Activated CD8-positive, alpha-beta memory T cell treated with anti-CD3 and anti-CD28 coated beads, Interleukin-2, amount 50 U/mL, for 1 hour (primary cell): ENCODE results near the gene OSGEPL1.
"Not testable (repeated sequence)": the region's sequence is repeated elsewhere in the genome, so short reads cannot be mapped to it uniquely, and the experiment has no call there.

Experiments
- DNase-seq: peaks from one replicate; pipeline ENCODE4 v3.0.0-alpha.2; 2020; ENCODE audit errors: extremely low read depth

The OSGEPL1 gene, protein sequence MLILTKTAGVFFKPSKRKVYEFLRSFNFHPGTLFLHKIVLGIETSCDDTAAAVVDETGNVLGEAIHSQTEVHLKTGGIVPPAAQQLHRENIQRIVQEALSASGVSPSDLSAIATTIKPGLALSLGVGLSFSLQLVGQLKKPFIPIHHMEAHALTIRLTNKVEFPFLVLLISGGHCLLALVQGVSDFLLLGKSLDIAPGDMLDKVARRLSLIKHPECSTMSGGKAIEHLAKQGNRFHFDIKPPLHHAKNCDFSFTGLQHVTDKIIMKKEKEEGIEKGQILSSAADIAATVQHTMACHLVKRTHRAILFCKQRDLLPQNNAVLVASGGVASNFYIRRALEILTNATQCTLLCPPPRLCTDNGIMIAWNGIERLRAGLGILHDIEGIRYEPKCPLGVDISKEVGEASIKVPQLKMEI

DNA sequence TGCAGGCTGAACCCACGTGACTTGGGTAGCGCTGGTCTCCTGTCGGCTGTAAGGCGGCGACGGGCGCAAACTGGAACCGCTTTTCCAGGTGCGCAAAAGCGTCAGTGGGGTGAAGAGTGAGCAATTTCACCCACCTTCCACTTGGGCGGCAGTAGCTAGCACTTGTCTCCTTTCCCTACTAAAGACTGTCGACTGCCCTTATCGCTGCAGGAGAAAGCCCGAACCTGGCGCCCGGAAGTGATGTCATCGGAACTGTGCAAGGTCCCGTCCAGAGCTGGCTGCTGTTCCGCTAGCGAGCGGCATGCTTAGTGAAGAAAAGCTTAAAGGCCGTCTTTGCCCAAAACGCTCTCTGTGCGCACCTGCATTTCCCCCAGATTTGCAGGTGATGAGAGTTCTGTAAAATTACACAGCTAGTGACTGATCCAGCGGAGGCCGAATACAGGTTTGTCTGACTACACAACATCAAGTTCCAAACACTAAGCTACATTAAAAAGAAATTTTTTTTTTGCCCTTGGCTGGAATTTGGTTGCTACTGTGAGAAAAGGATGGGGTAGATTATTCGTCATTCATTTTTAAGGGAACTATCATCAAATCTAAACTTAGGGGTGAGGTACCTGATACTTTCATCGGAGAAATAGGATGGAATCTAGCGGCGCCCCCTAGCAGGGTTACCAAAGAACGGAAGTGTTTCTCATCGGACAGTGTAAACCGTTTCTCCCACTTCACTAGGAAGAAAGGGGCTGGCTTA is at the start of gene OSGEPL1:
Gene OSGEPL1 (minus strand): TSS at position 242 of the 748 bp plus-strand sequence. CDS start 1,152 bp downstream, outside the sequence.
- DNase-seq = peak; percentile 93

DNA sequence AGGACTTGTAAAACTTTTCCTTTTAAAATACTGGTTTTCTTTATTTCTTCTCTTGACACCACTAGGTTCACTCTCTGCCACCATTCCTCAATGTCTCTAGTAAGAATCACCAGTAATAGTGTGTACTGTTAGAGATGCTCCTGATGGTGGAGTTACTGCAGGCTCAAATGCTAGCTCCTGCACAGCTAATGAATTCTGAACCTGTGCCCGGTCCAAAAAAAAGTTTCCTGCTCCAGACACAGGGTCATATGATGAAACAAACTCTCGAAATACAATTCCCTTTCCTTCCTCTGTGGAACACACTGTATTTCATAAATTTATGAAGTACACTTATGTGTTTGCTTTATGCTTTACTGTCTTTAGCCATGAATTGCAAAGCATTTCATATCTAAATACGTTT is 40.8 kb upstream of the OSGEPL1 start:
- DNase-seq = no peak

DNA sequence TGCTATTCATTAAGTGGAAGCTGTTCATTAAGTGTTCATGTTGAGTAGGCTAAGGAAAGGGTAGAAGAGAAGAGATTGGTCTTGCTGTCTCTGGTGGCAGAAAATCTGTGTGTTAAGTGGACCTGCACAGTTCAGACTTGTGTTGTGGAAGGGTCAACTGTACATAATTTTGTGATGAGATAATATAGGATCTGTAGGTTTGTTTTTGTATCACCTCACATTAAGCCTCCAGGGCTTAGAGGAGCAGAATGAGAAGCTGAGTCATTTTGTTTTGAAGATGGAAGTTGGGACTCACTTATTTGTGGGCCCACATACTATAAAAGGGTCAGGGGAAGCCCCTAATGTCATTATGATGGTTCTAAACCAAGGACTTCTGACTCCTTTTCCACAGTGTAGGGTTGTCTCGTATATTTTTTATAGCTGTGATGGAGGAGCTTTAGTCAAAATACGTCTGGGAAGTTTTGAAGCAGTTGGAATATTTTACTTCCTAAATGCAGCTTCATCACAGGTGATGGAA is 39.9 kb upstream of the OSGEPL1 start:
- no peak for DNase-seq

DNA sequence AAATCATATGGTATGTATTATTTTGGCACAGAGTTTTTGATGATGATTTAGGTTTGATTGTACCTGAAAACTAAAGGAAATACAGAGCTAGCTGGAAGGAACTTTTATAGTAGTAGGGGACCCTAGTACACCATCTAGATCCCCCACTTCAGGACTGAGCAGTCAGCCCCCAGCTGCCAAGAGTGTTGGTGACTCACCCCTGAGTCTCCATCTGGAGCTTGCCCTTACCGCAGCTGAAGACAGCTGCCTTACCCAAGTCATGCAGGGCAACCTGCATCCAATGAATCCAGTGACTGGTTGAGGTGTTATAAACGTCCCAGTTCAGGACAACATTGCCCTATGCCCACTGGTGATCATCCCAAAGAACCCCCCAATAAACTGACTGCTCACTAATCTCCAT is 36.9 kb upstream of the OSGEPL1 start:
- no peak for DNase-seq

DNA sequence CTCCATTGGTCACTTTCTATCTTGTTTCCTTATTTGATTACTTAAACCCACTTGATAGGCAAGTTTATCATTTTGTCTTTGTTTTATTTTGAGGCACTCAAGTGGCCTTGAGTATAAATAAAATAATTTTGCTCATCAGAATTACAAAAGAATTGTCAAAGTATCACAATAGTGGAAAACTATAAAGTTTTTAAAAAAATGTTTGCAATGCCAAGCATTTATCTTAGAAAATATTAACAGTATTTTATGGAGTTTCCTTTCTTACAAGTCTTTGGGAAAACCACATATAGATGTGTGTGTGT is 36.4 kb upstream of the OSGEPL1 start:
- DNase-seq = no peak

DNA sequence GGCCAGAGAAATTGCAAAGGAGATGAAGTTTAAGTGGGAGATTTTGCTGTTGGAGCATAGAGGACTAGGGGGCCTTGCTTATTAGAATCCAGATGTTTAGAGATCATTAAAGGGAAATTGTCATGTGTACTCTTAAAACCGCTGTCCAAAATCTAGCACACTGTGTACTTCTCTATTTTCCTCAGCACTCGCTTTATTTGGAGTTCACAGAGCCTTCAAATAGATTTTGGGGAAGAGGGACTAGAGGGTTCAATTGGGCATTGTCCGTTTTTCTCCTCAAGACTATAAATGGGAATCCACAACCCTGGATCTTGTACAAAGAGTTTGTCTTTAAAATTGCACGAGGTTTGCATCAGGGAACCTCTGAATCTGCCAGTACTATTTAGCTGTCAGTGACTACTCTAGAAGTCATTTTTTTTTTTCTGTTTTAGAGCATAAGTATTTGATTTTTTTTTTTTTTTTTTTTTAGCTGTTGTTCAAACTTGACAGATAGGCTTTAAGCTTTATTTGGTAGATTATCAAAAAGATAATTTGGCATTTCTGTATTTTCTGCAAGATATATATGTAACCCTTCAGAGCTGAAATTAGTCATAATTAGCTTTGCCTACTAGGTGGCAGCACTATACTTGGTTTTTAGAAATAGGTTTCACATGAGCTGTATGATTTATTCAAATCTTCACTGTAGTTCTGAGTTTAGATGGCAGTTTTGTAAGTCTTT is 35.9 kb upstream of the OSGEPL1 start:
- no peak for DNase-seq

DNA sequence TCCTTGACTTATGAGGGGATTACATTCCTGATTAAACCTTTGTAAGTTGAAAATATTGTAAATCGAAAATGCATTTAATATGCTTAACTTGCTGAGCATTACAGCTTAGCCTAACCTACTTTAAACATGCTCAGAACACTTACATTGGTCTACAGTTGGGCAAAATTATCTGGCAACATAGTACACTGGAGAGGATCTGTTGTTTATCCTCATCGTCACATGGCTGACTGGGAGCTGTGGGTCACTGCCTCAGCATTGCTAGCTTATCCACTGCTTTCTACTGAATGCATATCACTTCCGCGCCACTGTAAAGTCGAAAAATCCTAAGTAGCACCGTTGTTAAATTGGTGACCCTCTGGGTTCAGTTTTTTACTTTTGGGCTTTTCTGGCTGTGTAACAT is 35.3 kb upstream of the OSGEPL1 start:
- no peak for DNase-seq

DNA sequence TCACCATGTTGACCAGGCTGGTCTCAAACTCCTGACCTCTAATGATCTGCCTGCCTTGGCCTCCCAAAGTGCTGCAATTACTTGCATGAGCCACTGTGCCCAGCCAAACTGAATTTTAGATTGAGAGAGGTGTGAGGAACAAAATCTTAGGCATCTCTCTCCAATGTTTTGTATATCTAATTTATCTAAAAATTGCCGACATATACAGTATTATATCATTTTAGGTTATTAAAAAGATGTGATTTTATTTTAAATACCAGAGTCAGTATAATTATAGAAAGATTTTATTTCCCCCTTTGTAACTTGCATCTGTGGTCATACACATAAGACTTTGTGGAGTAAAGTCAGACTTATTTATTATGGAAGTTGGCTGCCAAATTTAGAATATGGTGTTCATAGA is 31.7 kb upstream of the OSGEPL1 start:
- DNase-seq = no peak

DNA sequence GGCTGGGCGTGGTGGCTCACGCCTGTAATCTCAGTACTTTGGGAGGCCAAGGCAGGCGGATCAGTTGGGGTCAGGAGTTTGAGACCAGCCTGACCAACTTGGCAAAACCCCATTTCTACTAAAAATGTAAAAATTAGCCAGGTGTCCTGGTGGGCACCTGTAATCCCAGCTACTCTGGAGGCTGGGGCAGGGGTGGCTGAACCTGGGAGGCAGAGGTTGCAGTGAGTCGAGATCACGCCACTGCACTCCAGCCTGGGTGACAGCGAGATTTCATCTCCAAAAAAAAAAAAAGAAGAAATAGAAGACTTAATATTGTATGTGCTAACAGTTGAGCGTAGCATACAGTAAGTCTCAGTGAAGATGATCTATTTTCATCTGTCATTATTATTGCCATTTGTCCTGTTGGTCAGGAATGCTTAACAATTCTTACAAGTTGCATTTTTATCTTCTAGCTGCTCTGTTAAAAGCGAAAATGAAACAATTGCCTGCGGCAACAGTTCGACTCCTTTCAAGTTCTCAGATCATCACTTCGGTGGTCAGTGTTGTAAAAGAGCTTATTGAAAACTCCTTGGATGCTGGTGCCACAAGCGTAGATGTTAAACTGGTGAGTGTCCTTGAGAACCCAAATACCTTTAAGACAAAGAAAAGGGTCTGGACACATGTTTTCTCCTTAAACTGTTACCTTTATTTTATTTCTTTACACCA is 28.9 kb upstream of the OSGEPL1 start:
- no peak for DNase-seq

DNA sequence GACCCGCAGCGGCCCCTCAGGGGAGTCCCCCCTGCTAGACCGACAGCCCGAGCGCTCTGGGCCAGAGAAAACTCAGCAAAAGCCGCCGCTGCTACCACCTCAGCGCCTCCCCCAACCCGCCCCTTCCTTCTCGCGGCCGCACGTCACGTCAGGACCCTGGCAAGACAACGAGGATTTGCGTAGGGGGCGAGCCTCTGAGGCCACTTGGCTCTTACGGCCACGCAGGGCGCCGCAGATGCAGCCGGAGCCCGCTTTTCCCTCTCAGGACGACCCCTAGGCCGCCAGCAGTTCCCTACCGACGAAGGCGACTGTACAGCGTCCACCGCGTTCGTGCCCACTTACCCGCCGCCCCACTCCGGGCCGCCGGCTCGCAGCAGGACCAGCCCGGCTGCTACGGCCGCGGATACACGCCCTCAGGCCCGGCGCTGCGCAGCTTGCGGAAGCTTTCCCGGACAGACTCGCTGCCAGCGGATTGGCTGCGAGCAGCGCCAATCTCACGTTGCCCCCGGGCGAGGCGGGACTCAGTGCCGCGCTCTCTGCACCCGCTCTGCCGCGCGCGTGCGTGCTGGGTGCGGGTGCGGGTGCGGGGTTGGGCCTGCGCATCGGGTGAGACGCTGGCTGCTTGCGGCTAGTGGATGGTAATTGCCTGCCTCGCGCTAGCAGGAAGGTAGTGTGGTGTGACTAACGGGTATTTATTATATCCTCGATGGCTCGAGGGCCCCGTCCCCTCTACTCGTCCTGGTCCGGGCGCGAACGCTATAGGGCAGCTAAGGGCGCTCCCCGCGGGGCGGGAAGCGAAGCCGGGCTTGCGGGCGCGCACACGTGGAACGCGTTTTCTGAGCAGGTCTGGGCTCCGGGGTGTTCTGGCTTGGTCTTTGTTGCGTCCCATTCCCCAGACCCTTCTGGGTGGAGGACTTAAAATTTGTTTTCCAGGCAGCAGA is 21.6 kb upstream of the OSGEPL1 start, which contains the start of the genes ORMDL1 and PMS1:
Gene ORMDL1 (minus strand): TSS at position 413 of the 941 bp plus-strand sequence. CDS start 1,744 bp downstream, outside the sequence.
Gene PMS1 (plus strand): TSS at position 524 of the 941 bp plus-strand sequence. CDS start 7,360 bp downstream, outside the sequence.
- peak; percentile 79 for DNase-seq

DNA sequence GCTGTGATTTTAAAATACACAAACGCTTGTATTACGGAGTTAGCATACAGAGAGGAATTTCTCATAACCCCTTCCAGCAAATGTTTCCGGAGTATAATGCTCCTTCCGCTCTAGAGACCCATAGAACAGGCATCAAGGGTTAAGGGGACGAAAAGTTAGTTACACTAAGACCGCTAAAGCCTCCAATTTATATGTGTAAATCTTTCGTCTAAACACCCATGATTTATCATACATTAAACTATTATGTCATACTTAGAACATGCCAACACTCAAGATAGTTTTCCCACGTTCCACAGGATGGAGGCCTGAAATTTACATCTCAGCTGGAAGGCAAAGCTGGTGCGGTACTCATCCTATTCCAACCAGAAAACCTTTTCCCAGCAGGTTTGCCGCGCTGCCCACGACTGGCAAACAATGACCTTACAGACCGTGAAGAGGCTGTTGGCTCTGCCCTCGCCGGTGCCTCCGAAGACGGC is 20.9 kb upstream of the OSGEPL1 start:
- DNase-seq = no peak

DNA sequence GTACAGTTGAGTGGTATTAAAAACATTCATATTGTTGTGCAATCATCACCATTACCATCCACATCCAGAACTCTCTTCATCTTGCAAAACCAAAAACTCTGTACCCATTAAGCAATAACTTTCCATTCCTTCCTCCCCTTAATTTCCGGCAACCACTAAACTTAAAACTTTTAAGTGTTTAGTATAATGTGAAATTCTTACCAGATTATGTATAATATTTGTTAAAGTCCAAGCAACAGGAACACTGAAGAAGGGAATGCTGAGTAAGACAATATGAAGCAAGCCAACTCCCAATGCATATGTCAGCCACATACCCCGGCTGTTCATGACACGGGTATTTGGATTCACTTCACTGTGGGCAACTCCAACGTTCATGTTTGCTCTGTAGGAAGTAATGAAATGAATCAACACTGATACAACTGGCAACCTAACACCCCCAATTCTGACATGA is 19.7 kb upstream of the OSGEPL1 start:
- DNase-seq = no peak

DNA sequence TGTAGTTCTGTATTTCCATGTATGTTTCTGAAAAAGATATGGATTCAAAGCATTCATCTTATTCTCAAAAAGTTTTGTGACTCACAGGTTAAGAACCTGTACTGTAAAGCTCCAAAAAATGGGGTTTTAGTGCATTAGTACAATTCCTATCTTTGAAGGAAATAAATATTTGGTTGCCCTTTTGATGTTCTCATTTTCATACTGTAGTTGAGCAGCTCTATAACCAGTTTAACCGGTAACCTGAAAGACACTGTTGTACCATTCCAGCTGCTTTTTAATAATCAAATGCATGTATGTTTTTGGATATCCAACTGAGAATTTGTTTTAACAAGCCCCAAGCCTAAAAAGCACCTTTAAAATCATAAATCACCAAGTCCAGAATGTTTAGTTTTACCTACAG is 9.6 kb upstream of the OSGEPL1 start:
- DNase-seq = no peak

DNA sequence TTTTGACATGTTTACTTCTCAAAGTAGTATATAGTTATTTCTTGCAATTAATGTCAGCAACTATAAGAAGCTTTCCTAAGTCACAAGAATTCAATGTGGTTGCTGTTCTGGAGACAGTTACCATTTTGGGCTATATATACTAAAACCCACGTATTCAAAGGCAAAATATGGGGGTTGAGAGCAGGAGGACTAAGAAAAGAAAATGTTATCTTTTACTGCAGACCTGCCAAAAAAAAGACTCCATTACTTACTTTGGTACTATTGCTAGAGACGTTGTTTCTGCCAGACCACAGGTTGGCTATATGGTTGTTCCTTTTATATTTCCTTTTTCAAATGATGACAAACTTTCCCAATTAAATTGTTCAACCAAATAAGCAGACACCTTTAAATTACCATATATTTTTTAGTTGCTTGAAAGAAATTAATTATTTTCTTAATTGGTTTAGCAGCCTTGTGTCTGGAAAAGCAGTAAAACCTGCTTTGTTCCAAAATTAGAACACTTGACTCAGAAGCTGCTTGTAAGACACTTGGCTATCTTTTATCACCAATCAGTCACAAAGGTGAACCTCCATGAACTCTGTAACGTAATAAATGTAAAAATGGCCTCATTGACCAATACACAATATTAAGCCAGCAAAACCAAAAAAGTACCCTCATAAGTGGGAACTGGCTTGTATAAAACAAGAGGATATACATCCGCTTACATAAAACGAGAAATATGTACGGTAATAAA is 8.2 kb upstream of the OSGEPL1 start:
- DNase-seq = no peak

DNA sequence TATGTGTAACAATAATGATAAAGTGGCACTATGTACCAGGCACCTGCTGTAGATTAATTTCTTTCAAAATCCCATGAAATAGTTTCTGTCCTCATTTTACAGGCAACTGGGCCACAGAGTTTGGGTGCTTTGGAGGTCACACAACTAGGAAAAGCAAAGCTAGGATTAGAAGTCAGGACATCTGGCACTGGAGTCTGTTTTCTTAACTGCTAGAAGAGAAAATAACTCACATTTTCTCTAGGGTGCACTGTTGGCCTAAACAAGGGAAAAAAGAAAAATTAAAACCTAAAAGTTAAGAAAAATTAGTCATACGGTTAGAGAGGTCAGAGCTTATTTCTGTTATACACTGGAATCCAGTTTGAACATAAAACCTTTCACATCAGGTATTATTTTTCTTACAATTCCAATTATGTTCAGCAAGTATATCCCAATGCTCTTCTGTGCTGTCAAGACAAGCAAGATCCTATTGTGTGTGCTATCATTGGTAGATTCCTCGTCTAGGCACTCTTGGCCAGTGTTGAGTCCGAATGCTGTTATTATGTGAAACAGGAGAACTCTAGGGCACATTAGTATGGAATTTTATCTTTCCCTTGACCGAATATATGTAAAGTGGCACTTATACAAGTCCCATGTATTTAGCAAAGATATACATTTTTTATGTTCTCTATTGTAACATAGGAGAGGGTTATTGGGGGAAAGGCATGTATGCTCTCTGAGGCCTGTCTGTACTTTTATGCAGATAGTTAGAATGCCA is 1.5 kb upstream of the OSGEPL1 start:
- no peak for DNase-seq

DNA sequence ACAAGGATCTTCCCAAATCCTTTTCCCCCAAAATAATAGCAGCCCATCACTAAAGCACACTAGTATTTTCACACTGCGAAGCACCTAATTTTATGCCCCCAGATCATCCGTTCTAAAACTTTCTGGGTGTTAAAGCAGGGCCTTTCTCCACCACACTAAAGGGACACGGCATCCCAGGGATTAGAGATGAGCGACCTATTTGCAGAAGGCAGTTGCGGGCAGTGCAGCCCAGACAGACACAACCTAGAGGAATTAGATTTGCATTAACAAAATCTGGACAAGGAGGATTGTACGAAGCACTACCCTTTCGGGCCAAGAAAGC is 402 bp downstream of the OSGEPL1 start:
- no peak for DNase-seq

DNA sequence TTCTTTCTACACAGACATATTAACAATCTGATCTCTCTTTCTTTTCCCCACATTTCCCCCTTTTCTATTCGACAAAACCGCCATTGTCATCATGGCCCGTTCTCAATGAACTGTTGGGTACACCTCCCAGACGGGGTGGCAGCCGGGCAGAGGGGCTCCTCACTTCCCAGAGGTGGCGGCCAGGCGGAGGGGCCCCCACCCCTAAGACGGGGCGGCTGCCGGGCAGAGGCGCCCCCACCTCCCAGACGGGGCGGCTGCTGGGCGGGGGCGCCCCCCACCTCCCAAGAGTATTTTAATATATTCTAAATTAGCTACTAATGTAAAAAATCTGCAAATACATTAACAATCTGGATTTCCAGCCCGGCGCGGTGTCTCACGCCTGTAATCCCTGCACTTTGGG is 2.4 kb downstream of the OSGEPL1 start:
- not testable (repeated sequence) for DNase-seq

DNA sequence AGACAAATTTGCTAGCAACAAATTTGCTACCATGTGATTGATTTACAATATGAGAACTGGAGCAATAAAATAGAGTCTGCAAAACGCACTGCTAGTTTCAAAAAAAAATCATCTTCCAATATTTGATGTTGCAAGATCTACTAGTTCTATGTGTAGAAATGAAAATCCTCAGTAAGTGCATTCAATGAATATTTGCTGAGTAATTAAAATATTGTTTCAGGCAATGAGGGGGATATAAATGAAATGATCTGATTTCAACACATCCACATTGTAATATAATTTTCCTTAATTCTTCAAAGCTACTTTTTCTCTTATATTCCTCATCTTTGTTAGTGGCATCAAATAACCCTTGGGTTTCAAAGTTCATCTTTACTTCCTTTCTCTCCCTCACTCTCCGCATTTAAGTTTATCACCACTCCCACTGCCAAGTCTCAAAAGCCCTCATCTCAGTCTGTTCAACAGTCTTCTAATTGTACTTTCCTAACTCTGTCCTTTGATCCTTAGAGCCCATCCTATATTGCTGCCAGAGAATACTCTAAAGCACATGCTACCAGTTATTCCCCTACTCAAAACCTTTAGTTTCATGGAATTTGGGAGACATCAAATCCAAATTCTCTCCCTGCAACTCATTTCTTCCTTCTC is 6.2 kb downstream of the OSGEPL1 start:
- DNase-seq = no peak
